GM13976 (cell line): Measurements from ENCODE around the gene PDE6B.

Source experiments
- DNase-seq: peaks from one replicate; pipeline ENCODE4 v3.0.0; 2012; ENCODE audit warnings: low spot score
- CTCF ChIP-seq: IDR thresholded peaks from 2 replicates; pipeline ENCODE4 v1.5.1; 2012; ENCODE audit warnings: borderline replicate concordance, mild to moderate bottlenecking; ENCODE audit not compliant: insufficient read depth; ENCODE audit errors: extremely low read depth, missing control alignments, control extremely low read depth
- in situ Hi-C: fragments of 300-500 bp; cut with MboI; formaldehyde crosslinking; loops from one replicate; pipeline ENCODE4 v1.12.0; 2022; ENCODE audit warnings: low sequenced_read_pairs, mixed read lengths, inconsistent platforms; ENCODE audit not compliant: unreplicated experiment

Gene PDE6B

GRCh38 chr4:622071-622995, 3.0 kb upstream of the PDE6B start:
- no peak for TF ChIP-seq CTCF
- in situ Hi-C loops = no loop called here
- DNase-seq = no peak

- no peak for DNase-seq
- no peak for TF ChIP-seq CTCF
- in situ Hi-C loops = no loop called here
These were observed 2.1 kb upstream of the PDE6B start for GRCh38 chr4:622996-623913.

- no peak for TF ChIP-seq CTCF
- in situ Hi-C loops = no loop called here
- DNase-seq = no peak
These were observed 1.3 kb upstream of the PDE6B start for GRCh38 chr4:623914-624566.

GRCh38 chr4:625631-626161, 323 bp downstream of the PDE6B start:
- no peak for DNase-seq
- in situ Hi-C loops = no loop called here
- TF ChIP-seq CTCF = no peak

GRCh38 chr4:626201-627091, 1.1 kb downstream of the PDE6B start:
- no peak for DNase-seq
- in situ Hi-C loops = no loop called here
- no peak for TF ChIP-seq CTCF
